IPS-20b (cell line): Measurements from ENCODE around the gene ETV6.

Experiments used
- H3K27ac ChIP-seq: one replicate; pipeline ENCODE4 v1.5.1; 2013; ENCODE audit warnings: low read length
- H3K27me3 ChIP-seq: 2 replicates; pipeline ENCODE4 v1.6.1; 2013; ENCODE audit warnings: mild to moderate bottlenecking, low read length, inconsistent platforms; ENCODE audit not compliant: insufficient read depth
- H3K36me3 ChIP-seq: 2 replicates; pipeline ENCODE4 v1.6.1; 2013; ENCODE audit warnings: low read depth, mild to moderate bottlenecking, inconsistent platforms, low read length, moderate library complexity; ENCODE audit not compliant: insufficient read depth
- H3K4me1 ChIP-seq: 2 replicates; pipeline ENCODE4 v1.6.1; 2013; ENCODE audit warnings: mild to moderate bottlenecking, control low read depth, inconsistent platforms, low read length, moderate library complexity; ENCODE audit not compliant: insufficient read depth
- H3K4me3 ChIP-seq: 2 replicates; pipeline ENCODE4 v1.5.1; 2013; ENCODE audit warnings: mild to moderate bottlenecking, low read length, inconsistent platforms
- H3K9ac ChIP-seq: 2 replicates; pipeline ENCODE4 v1.6.1; 2013; ENCODE audit warnings: low read depth, mild to moderate bottlenecking, inconsistent platforms, low read length, moderate library complexity
- H3K9me3 ChIP-seq: 2 replicates; pipeline ENCODE4 v1.6.1; 2013; ENCODE audit warnings: mild to moderate bottlenecking, low read depth, low read length, inconsistent platforms; ENCODE audit not compliant: insufficient read depth

Gene ETV6

GRCh38 chr12:11834931-11835330, 185.5 kb downstream of the ETV6 start:
- Histone ChIP-seq H3K4me1 (no peaks in the 10 kb centered on the region), H3K27ac (no peak overlapping the region)

GRCh38 chr12:11836282-11837151, 187.0 kb downstream of the ETV6 start:
- Histone ChIP-seq H3K4me1 (no peaks in the 10 kb centered on the region), H3K36me3 (no peaks in the 10 kb centered on the region), H3K27ac (no peak overlapping the region), H3K4me3 (no peak overlapping the region), H3K9ac (no peak overlapping the region), H3K27me3 (no peaks in the 10 kb centered on the region), H3K9me3 (no peaks in the 10 kb centered on the region)

More at GRCh38 chr12:11834931-11835330, 185.5 kb downstream of the ETV6 start:
- no peak overlapping the region for H3K9ac ChIP-seq
- H3K9me3 ChIP-seq, result no peaks in the 10 kb centered on the region
- no peaks in the 10 kb centered on the region for H3K27me3 ChIP-seq
- no peak overlapping the region for H3K4me3 ChIP-seq
- no peaks in the 10 kb centered on the region for H3K36me3 ChIP-seq

- no peak overlapping the region for H3K4me3 ChIP-seq
- H3K27ac ChIP-seq, result no peak overlapping the region
- H3K4me1 ChIP-seq, result no peaks in the 10 kb centered on the region
- no peak overlapping the region for H3K9ac ChIP-seq
- no peaks in the 10 kb centered on the region for H3K36me3 ChIP-seq
- H3K9me3 ChIP-seq, result no peaks in the 10 kb centered on the region
- no peaks in the 10 kb centered on the region for H3K27me3 ChIP-seq
Measured at GRCh38 chr12:11837216-11837934, 187.9 kb downstream of the ETV6 start.

GRCh38 chr12:11838403-11838802, 188.9 kb downstream of the ETV6 start:
- Histone ChIP-seq H3K27me3 (no peaks in the 10 kb centered on the region), H3K9me3 (no peaks in the 10 kb centered on the region), H3K36me3 (no peaks in the 10 kb centered on the region), H3K4me3 (no peak overlapping the region), H3K27ac (no peak overlapping the region), H3K9ac (no peak overlapping the region), H3K4me1 (no peaks in the 10 kb centered on the region)

- Histone ChIP-seq H3K36me3 (no peaks in the 10 kb centered on the region), H3K9ac (no peak overlapping the region), H3K4me3 (no peak overlapping the region), H3K4me1 (no peaks in the 10 kb centered on the region), H3K27me3 (no peaks in the 10 kb centered on the region), H3K9me3 (no peaks in the 10 kb centered on the region), H3K27ac (no peak overlapping the region)
Measured at GRCh38 chr12:11839091-11839641, 189.7 kb downstream of the ETV6 start.

- Histone ChIP-seq H3K9me3 (no peaks in the 10 kb centered on the region), H3K27ac (no peak overlapping the region), H3K27me3 (no peaks in the 10 kb centered on the region), H3K4me3 (no peak overlapping the region), H3K36me3 (no peaks in the 10 kb centered on the region), H3K9ac (no peak overlapping the region), H3K4me1 (no peaks in the 10 kb centered on the region)
Measured at GRCh38 chr12:11840366-11840765, 190.9 kb downstream of the ETV6 start.

- H3K9me3 ChIP-seq, result no peaks in the 10 kb centered on the region
- H3K4me1 ChIP-seq, result no peaks in the 10 kb centered on the region
- no peak overlapping the region for H3K4me3 ChIP-seq
- H3K27ac ChIP-seq, result no peak overlapping the region
- H3K27me3 ChIP-seq, result no peaks in the 10 kb centered on the region
- H3K9ac ChIP-seq, result no peak overlapping the region
- H3K36me3 ChIP-seq, result no peaks in the 10 kb centered on the region
Measured at GRCh38 chr12:11846488-11846887, 197.0 kb downstream of the ETV6 start.

- Histone ChIP-seq H3K4me1 (no peaks in the 10 kb centered on the region), H3K9me3 (no peaks in the 10 kb centered on the region), H3K4me3 (no peak overlapping the region), H3K9ac (no peak overlapping the region), H3K27me3 (no peaks in the 10 kb centered on the region), H3K36me3 (no peaks in the 10 kb centered on the region), H3K27ac (no peak overlapping the region)
Measured at GRCh38 chr12:11847539-11847938, 198.1 kb downstream of the ETV6 start.

- Histone ChIP-seq H3K27ac (no peak overlapping the region), H3K36me3 (no peaks in the 10 kb centered on the region), H3K9ac (no peak overlapping the region), H3K4me1 (peaks cover 3% of the 10 kb centered on the region; the same call in 1 of the 2 replicates), H3K9me3 (no peaks in the 10 kb centered on the region), H3K27me3 (no peaks in the 10 kb centered on the region), H3K4me3 (no peak overlapping the region)
Measured at GRCh38 chr12:11849757-11850504, 200.5 kb downstream of the ETV6 start.

GRCh38 chr12:11853126-11853525, 203.7 kb downstream of the ETV6 start:
- H3K9me3 ChIP-seq, result no peaks in the 10 kb centered on the region
- H3K27me3 ChIP-seq, result no peaks in the 10 kb centered on the region
- no peak overlapping the region for H3K4me3 ChIP-seq
- no peak overlapping the region for H3K9ac ChIP-seq
- H3K36me3 ChIP-seq, result no peaks in the 10 kb centered on the region
- H3K4me1 ChIP-seq, result peaks cover 17% of the 10 kb centered on the region
- no peak overlapping the region for H3K27ac ChIP-seq

- H3K27me3 ChIP-seq, result no peaks in the 10 kb centered on the region
- no peak overlapping the region for H3K4me3 ChIP-seq
- no peaks in the 10 kb centered on the region for H3K36me3 ChIP-seq
- no peak overlapping the region for H3K27ac ChIP-seq
- H3K9ac ChIP-seq, result no peak overlapping the region
- no peaks in the 10 kb centered on the region for H3K9me3 ChIP-seq
- peaks cover 17% of the 10 kb centered on the region for H3K4me1 ChIP-seq
Measured at GRCh38 chr12:11854011-11854499, 204.6 kb downstream of the ETV6 start.
